ENCODE measurements around the gene ASIC2.

ASIC2 gene

DNA sequence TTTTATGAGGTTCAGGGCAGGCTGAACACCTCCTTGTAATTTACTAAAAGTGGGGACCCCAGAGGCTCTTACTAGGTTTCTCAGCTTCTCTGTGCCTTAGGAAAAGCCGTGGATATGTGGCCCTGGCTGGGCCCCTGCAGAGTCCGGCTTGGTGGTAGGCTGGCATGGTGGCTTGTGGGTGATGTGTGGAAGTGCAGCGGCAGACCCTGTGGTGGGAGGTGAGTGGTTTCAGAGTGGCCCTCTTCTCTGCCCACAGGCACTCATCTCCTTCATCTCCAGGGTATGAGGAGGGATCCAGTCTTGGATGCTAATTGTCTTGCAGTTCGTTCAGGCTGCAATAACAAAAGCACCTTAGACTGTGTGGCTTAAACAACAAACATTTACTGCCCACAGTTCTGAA, 58.9 kb downstream of the ASIC2 start:
- Histone ChIP-seq H3K27me3 (ENCODE audit: control insufficient read depth in 3 of 3, insufficient read depth in 3 of 3, low read depth in 1 of 3, low read length in 3 of 3) (no peaks in the 10 kb centered on the region), H2BK5ac (ENCODE audit: low read length) (no peak overlapping the region), H3K9ac (ENCODE audit: low read depth, low read length, poor library complexity) (no peak overlapping the region), H4K91ac (ENCODE audit: low read depth, low read length, poor library complexity) (no peak overlapping the region), H3K79me1 (ENCODE audit: low read depth, low read length) (no peaks in the 10 kb centered on the region), H3K23ac (ENCODE audit: low read depth, low read length, poor library complexity) (no peak overlapping the region), H2AK5ac (ENCODE audit: low read depth, low read length) (no peak overlapping the region), H3K9me3 (replicated peaks in 1 of 2; ENCODE audit: control insufficient read depth in 2 of 2, insufficient read depth in 1 of 2, low read depth in 1 of 2, low read length in 2 of 2) (no peaks in the 10 kb centered on the region), H3K4me2 (ENCODE audit: insufficient read depth, low read length, poor library complexity, severe bottlenecking) (no peak overlapping the region), H3K18ac (ENCODE audit: low read length) (peak overlapping the region; percentile 66), H2BK12ac (ENCODE audit: low read length) (no peak overlapping the region), H3K36me3 (replicated peaks in 1 of 2; ENCODE audit: control insufficient read depth in 2 of 2, insufficient read depth in 2 of 2, low read length in 2 of 2) (no peaks in the 10 kb centered on the region), H3K4me3 (ENCODE audit: low read length in 2 of 2) (no peak overlapping the region), H3K14ac (ENCODE audit: low read length) (no peak overlapping the region), H2BK15ac (ENCODE audit: low read length) (no peak overlapping the region), H3K4ac (ENCODE audit: low read length) (no peak overlapping the region), H3K27ac (replicated peaks; ENCODE audit: low read length) (no peak overlapping the region), H2AFZ (ENCODE audit: low read length) (no peak overlapping the region), H3K4me1 (ENCODE audit: control insufficient read depth in 2 of 2, insufficient read depth in 1 of 2, low read depth in 1 of 2, low read length in 2 of 2) (peaks cover 0 to 2% of the 10 kb centered on the region in 2 donors), H4K8ac (ENCODE audit: low read depth, low read length) (no peak overlapping the region), H2BK120ac (ENCODE audit: low read depth, low read length) (no peak overlapping the region)
- no peak for DNase-seq (ENCODE audit: low spot score)
- WGBS, 2 donors (ENCODE audit: extremely low coverage in 2 of 2, insufficient read length in 2 of 2, insufficient replicate concordance in 1 of 2): no CpG with 5 or more reads among the region's 4 CpGs

DNA sequence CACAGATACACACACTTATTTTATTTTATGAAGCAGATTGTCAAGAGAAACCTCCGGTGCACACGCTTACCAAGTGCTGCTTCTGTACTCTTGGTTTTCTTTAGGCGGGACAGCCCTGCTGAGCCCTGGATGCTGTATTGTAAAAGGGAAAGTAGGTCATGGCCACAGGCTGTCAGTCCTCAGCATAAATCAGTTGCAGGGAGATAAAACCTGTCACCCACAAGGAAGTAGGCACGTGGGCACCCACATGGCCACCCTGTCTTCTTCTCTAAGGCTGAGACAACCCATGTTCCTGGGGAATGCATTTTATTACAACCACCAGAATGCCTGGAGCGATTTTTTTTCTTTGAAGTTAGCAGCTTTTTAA, 59.3 kb downstream of the ASIC2 start:
- Histone ChIP-seq H3K4me2 (ENCODE audit: insufficient read depth, low read length, poor library complexity, severe bottlenecking) (no peak overlapping the region), H3K36me3 (replicated peaks in 1 of 2; ENCODE audit: control insufficient read depth in 2 of 2, insufficient read depth in 2 of 2, low read length in 2 of 2) (no peaks in the 10 kb centered on the region), H4K91ac (ENCODE audit: low read depth, low read length, poor library complexity) (no peak overlapping the region), H3K4ac (ENCODE audit: low read length) (no peak overlapping the region), H3K18ac (ENCODE audit: low read length) (no peak overlapping the region), H2AFZ (ENCODE audit: low read length) (no peak overlapping the region), H3K27ac (replicated peaks; ENCODE audit: low read length) (no peak overlapping the region), H3K27me3 (ENCODE audit: control insufficient read depth in 3 of 3, insufficient read depth in 3 of 3, low read depth in 1 of 3, low read length in 3 of 3) (no peaks in the 10 kb centered on the region), H2BK120ac (ENCODE audit: low read depth, low read length) (no peak overlapping the region), H4K8ac (ENCODE audit: low read depth, low read length) (no peak overlapping the region), H3K9me3 (replicated peaks in 1 of 2; ENCODE audit: control insufficient read depth in 2 of 2, insufficient read depth in 1 of 2, low read depth in 1 of 2, low read length in 2 of 2) (no peaks in the 10 kb centered on the region), H2BK5ac (ENCODE audit: low read length) (no peak overlapping the region), H3K14ac (ENCODE audit: low read length) (no peak overlapping the region), H3K79me1 (ENCODE audit: low read depth, low read length) (no peaks in the 10 kb centered on the region), H2BK15ac (ENCODE audit: low read length) (no peak overlapping the region), H3K4me3 (ENCODE audit: low read length in 2 of 2) (no peak overlapping the region), H2BK12ac (ENCODE audit: low read length) (no peak overlapping the region), H3K23ac (ENCODE audit: low read depth, low read length, poor library complexity) (no peak overlapping the region), H3K4me1 (ENCODE audit: control insufficient read depth in 2 of 2, insufficient read depth in 1 of 2, low read depth in 1 of 2, low read length in 2 of 2) (peaks cover 0 to 2% of the 10 kb centered on the region in 2 donors), H3K9ac (ENCODE audit: low read depth, low read length, poor library complexity) (no peak overlapping the region), H2AK5ac (ENCODE audit: low read depth, low read length) (no peak overlapping the region)
- WGBS, 2 donors (ENCODE audit: extremely low coverage in 2 of 2, insufficient read length in 2 of 2, insufficient replicate concordance in 1 of 2): no CpG with 5 or more reads among the region's 5 CpGs
- no peak for DNase-seq (ENCODE audit: low spot score)

- H2AK5ac ChIP-seq (ENCODE audit: low read depth, low read length): no peak overlapping the region
These were observed 63.6 kb downstream of the ASIC2 start for GRCh38 chr17:33229499-33229898.

GRCh38 chr17:33229028-33229427, 64.1 kb downstream of the ASIC2 start:
- no peak overlapping the region for H3K23ac ChIP-seq (ENCODE audit: low read depth, low read length, poor library complexity)
- H3K4me2 ChIP-seq (ENCODE audit: insufficient read depth, low read length, poor library complexity, severe bottlenecking): no peak overlapping the region
- no peak for DNase-seq (ENCODE audit: low spot score)
- no peaks in the 10 kb centered on the region for H3K9me3 ChIP-seq (replicated peaks in 1 of 2; ENCODE audit: control insufficient read depth in 2 of 2, insufficient read depth in 1 of 2, low read depth in 1 of 2, low read length in 2 of 2)
- no peak overlapping the region for H2AFZ ChIP-seq (ENCODE audit: low read length)
- H3K27me3 ChIP-seq (ENCODE audit: control insufficient read depth in 3 of 3, insufficient read depth in 3 of 3, low read depth in 1 of 3, low read length in 3 of 3): no peaks in the 10 kb centered on the region
- H2BK15ac ChIP-seq (ENCODE audit: low read length): no peak overlapping the region
- no peak overlapping the region for H3K18ac ChIP-seq (ENCODE audit: low read length)
- H2BK12ac ChIP-seq (ENCODE audit: low read length): no peak overlapping the region
- H3K27ac ChIP-seq (replicated peaks; ENCODE audit: low read length): no peak overlapping the region
- no peaks in the 10 kb centered on the region for H3K79me1 ChIP-seq (ENCODE audit: low read depth, low read length)
- H4K8ac ChIP-seq (ENCODE audit: low read depth, low read length): no peak overlapping the region
- H2AK5ac ChIP-seq (ENCODE audit: low read depth, low read length): no peak overlapping the region
- no peak overlapping the region for H3K4ac ChIP-seq (ENCODE audit: low read length)
- no peak overlapping the region for H2BK5ac ChIP-seq (ENCODE audit: low read length)
- H3K4me3 ChIP-seq (ENCODE audit: low read length in 2 of 2): no peak overlapping the region
- H4K91ac ChIP-seq (ENCODE audit: low read depth, low read length, poor library complexity): no peak overlapping the region
- no peak overlapping the region for H2BK120ac ChIP-seq (ENCODE audit: low read depth, low read length)
- H3K4me1 ChIP-seq (ENCODE audit: control insufficient read depth in 2 of 2, insufficient read depth in 1 of 2, low read depth in 1 of 2, low read length in 2 of 2): peaks cover 0 to 2% of the 10 kb centered on the region in 2 donors
- H3K36me3 ChIP-seq (replicated peaks in 1 of 2; ENCODE audit: control insufficient read depth in 2 of 2, insufficient read depth in 2 of 2, low read length in 2 of 2): no peaks in the 10 kb centered on the region
- no peak overlapping the region for H3K14ac ChIP-seq (ENCODE audit: low read length)
- WGBS, 2 donors (ENCODE audit: extremely low coverage in 2 of 2, insufficient read length in 2 of 2, insufficient replicate concordance in 1 of 2): no CpG with 5 or more reads among the region's 5 CpGs
- no peak overlapping the region for H3K9ac ChIP-seq (ENCODE audit: low read depth, low read length, poor library complexity)

More at GRCh38 chr17:33229499-33229898, 63.6 kb downstream of the ASIC2 start:
- Histone ChIP-seq H3K4me3 (ENCODE audit: low read length in 2 of 2) (no peak overlapping the region), H3K4me2 (ENCODE audit: insufficient read depth, low read length, poor library complexity, severe bottlenecking) (no peak overlapping the region), H3K27me3 (ENCODE audit: control insufficient read depth in 3 of 3, insufficient read depth in 3 of 3, low read depth in 1 of 3, low read length in 3 of 3) (no peaks in the 10 kb centered on the region), H2AFZ (ENCODE audit: low read length) (no peak overlapping the region), H2BK120ac (ENCODE audit: low read depth, low read length) (no peak overlapping the region), H3K9ac (ENCODE audit: low read depth, low read length, poor library complexity) (no peak overlapping the region), H3K27ac (replicated peaks; ENCODE audit: low read length) (no peak overlapping the region), H3K14ac (ENCODE audit: low read length) (no peak overlapping the region), H3K4ac (ENCODE audit: low read length) (no peak overlapping the region), H3K23ac (ENCODE audit: low read depth, low read length, poor library complexity) (no peak overlapping the region), H3K36me3 (replicated peaks in 1 of 2; ENCODE audit: control insufficient read depth in 2 of 2, insufficient read depth in 2 of 2, low read length in 2 of 2) (no peaks in the 10 kb centered on the region), H3K18ac (ENCODE audit: low read length) (no peak overlapping the region), H3K4me1 (ENCODE audit: control insufficient read depth in 2 of 2, insufficient read depth in 1 of 2, low read depth in 1 of 2, low read length in 2 of 2) (peaks cover 0 to 2% of the 10 kb centered on the region in 2 donors), H2BK12ac (ENCODE audit: low read length) (no peak overlapping the region), H4K91ac (ENCODE audit: low read depth, low read length, poor library complexity) (no peak overlapping the region), H4K8ac (ENCODE audit: low read depth, low read length) (no peak overlapping the region), H2BK15ac (ENCODE audit: low read length) (no peak overlapping the region), H3K9me3 (replicated peaks in 1 of 2; ENCODE audit: control insufficient read depth in 2 of 2, insufficient read depth in 1 of 2, low read depth in 1 of 2, low read length in 2 of 2) (no peaks in the 10 kb centered on the region), H3K79me1 (ENCODE audit: low read depth, low read length) (no peaks in the 10 kb centered on the region), H2BK5ac (ENCODE audit: low read length) (no peak overlapping the region)
- no peak for DNase-seq (ENCODE audit: low spot score)
- WGBS, 2 donors (ENCODE audit: extremely low coverage in 2 of 2, insufficient read length in 2 of 2, insufficient replicate concordance in 1 of 2): no CpG with 5 or more reads among the region's 7 CpGs

Measured in neuronal stem cell (in vitro differentiated cells).